GM19193 (cell line): ENCODE results near the gene DLX5.

Experiments
- POLR2A ChIP-seq: IDR thresholded peaks from 4 replicates; pipeline ENCODE4 v1.6.1; 2011; ENCODE audit not compliant: insufficient read depth, insufficient read length; ENCODE audit errors: extremely low read depth

DLX5 gene

DNA sequence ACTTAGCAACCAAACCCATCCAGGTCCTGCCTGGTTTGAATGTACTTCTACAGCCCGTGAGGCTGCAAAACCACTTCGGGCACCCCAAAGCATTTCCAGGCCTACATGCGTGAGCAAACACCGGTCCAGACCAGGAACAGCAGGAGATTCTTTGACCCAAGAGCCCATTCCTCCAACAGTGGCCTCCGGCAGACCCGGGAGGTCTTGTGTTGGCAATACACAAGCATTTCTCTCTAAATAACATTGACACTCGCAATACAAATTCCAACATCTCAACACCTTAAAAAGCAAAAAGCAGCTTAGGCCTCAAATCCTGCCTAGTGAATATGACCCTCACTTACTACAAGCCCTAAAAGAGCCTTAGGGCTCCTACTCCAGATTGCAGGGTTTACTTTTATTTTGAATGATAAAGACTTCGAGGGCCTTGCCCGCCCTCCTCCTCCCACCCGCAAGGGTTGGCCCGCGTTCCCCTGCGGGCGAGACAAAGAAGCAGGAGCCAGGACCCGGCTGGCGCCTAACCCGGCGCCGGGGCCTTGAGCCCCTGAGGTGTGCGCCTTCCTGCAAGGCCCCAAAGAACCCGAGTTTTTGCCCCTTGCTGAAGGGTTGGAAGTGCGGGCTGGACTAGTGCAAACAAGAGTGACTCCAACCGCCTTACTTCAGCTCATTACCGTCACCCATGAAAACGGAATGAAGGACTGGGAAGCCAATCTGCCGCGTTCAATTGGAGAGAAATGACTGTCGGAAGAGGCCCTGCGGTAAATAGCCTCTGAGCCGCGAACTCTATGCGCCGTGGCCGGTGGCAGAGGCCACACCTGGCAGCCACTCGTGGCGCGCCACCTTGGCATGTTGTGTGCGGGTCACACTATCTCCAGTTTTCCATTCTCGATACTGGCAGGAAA lies 22.7 kb downstream of the DLX5 start:
- no peak for TF ChIP-seq POLR2A

DNA sequence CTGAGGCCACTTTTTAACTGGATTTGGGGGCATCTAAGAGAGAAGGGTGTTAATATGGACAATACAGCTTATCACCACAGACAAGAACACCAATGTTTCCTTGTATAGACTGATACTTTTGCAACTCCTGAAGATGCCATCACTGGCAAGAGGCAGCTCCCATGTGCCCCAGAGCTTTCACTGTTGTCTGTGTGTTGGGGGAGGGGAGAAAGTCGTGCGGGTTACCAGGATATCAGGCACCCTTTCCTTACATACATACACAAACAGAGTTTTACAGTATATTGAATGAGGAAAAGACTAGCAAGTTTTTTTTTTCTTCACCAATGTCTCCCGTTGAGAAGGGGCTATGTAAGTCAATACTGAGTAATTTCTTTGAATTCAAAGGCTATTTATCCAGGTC lies 23.4 kb downstream of the DLX5 start:
- TF ChIP-seq POLR2A: no peak

DNA sequence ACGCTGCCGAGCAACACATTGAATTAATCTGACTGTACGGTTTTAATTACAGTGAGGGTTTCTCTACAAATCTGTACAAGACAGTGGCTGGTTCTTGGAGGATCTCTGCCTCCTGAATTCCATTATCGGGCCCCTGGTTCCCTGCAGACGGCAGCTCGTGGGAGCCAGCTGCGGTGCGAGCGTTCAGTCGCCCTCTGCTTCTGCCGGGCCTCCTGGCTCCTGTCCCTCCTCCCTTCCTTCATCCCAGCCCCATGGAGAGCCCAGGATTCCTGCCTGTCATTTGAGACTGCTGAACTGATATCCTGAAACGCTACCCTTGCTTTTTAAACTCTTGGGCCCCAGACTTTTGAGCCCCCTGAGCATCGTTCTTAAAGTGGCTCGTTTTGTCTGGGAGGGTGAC lies 25.9 kb downstream of the DLX5 start:
- TF ChIP-seq POLR2A: no peak

DNA sequence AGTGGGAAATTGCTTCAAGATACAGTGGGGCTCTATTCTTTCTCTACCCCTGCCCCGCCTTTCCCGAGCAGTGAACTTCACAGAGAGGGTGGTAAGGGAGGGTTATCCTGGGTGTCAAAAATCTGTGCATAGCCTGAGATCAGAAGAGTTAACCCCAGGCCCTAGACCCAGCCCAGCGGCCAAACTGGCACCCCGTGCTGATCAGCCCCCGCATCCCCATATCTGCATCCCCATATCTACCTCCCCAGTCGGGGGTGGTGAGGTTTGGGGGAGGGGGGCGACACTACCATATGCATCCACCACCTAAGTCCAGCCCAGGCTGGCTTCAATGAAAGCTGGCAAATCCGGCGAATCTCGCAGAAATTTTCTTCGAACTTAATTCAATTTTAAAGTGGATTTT lies 26.3 kb downstream of the DLX5 start:
- no peak for TF ChIP-seq POLR2A

DNA sequence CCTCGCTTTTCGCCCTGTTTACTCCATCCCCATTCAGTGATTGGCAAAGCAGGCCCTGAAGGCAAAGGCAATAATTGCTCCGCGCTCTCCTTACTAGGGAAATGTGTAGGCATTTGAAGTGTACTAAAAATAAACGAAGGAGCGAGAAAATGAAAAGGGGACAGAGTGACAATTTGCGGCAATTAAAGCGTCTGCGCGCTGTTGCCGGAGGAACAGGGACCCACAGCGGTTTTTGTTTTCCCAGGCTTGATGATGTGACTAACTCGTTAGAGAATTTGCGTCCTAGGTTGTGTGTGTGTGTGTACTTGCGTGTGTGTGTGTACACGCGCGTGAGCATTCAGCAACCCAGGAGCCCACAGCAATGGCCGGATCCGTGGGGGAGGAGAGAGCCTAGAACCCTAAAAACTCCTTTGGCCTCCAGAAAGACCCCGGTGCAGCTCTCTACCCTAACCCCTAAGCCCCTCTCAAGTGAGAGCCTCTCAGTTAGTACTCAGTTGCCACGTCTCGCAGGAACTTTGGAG lies 27.1 kb downstream of the DLX5 start:
- TF ChIP-seq POLR2A: no peak

DNA sequence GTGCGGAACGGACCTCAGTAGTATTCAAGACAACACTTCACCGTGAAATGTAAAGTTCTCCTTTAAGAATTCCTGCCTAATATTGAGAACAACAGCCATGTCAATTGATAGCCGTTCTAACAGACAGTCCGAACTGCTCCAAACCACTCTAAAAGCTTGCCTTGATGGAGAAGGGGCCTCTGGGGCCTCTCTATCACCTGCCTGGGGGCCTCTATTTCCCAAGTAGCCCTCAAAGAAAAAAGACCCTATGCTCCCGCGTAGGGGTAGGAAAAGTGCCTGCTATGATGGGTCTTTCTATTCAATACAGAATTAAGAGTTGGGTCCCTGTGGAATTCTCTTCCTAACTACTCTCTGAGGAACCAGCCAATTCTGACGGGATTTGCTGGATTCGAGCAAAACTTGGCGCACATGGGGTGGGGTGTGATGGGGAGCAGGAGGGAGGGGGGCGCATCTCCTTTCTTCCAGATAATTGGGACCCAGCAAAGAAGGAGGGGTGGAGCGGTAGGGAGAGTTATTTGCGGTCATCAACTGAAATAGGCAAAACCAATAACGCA lies 27.6 kb downstream of the DLX5 start:
- TF ChIP-seq POLR2A: no peak

DNA sequence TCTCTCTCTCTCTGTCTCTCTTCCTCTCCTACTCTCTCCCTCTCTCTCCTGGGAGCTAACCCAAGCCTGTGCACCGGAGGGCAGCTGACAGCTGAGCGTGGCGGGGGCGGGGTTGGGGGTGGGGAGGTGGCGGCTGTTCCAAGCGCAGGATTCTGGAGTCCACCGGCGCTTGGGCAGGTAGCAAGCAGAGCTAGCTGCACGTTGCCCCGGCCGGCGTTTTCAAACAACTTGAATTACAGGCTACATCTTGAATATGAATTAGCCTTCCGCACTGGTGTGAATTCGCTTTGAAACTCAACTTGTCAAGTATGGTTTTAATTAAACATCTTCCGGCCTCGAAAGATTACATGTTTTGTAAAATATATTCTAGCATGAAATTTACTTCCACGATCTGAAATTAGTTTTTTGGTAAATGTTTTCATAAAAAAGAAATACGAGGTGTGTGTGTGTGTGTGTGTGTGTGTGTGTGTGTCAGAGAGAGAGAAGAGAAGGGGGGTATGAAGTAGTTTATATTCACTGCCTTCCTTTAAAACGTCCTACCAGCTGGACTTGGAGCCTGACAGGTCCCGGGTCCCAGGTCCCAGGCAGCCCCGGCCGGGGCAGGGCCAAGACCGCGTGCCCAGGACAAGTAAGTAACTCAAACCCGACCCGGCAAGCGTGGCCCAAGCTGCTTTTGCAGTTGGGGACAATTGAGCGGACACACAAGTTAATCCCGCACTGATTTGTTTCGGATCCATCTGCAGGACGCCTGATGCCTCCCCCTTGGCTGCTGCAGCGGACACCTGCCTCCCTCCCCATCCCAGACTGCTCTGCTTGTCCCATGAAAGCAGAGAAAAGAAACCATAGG lies 28.3 kb downstream of the DLX5 start:
- no peak for TF ChIP-seq POLR2A

DNA sequence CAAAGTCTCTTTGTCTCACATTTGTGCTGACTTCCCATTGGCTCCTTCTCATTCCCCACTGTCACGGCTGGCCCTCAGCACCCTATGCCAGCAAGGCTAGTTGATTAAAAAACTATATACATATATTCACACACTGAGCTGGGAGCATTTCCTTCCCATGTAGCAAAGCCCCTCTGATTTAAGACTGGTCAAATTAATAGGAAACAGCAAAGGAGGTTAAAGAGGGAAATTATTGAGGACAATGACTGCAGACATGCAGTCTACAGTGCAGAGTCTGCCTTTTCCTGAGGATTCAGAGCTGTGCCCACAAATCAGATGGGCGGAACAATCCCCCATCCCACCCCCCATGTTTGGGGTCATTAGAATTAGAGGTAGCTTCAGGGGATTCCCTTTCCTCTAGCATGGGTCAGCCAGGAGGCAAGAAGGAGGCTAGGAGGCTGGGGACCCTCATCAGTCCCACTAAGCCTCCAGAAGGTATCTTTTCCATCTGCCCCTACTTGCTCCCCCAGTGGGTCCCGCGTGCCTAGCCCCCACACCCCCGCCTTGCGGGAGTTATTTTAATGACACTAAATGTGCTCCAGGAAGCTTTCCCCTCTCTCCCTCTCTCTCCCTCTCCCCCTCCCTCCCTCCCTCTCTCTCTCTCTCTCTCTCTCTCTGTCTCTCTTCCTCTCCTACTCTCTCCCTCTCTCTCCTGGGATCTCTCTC lies 29.1 kb downstream of the DLX5 start:
- TF ChIP-seq POLR2A: no peak

DNA sequence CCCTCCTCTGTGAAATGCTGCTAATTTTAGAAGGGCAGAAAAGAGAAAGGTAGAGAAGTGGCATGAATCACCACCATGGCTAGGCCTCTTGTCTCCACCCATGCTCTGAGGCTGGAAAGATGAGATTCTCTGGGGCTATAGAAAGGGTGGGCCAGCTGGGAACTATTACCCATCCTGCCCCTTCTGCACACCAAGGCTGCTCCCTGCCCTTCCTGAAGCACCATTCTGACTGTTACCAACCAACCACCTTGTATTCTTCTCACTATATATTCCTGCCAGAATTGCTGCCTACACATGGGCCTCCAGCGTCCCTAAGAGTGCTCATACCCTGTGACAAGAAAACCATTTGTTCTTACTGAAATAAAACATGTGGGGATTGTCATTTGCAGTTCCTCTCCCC lies 30.7 kb downstream of the DLX5 start:
- TF ChIP-seq POLR2A: no peak

DNA sequence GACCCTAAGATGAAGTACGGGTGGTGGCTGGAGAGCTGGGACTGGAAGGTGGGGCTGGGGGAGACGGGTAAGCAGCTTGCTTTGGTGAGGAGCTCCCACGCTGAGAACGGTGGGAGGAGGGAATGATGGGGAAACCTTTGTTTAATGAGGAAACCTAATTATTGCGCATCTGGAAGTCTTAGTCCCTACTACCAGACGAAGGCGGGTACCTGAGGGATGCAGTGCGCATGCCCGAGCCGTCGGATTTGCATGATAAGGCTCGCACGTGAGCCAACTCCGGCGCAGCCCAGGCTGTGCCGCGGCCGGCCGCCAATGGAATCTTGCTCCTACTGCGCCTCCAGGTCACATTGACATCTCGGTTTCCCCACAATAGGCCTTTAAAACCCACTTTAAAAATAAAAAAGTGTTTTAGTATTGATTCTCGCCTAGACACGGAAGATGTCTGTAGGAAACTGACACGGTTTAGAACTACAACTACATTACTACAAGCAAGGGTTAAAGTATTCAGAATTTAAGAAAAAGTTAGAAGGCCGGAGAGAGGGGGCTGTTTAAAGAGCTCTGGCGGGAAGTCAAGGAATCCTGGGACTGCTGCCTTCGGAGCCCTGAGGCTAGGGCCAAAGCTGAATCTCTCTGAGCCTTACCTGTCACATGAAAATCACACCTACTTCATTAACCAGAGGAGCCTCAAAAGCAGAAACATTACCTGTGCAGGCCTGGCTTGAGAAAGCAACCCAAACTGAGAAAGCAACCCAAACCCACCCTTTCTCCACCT lies 31.4 kb downstream of the DLX5 start:
- no peak for TF ChIP-seq POLR2A

DNA sequence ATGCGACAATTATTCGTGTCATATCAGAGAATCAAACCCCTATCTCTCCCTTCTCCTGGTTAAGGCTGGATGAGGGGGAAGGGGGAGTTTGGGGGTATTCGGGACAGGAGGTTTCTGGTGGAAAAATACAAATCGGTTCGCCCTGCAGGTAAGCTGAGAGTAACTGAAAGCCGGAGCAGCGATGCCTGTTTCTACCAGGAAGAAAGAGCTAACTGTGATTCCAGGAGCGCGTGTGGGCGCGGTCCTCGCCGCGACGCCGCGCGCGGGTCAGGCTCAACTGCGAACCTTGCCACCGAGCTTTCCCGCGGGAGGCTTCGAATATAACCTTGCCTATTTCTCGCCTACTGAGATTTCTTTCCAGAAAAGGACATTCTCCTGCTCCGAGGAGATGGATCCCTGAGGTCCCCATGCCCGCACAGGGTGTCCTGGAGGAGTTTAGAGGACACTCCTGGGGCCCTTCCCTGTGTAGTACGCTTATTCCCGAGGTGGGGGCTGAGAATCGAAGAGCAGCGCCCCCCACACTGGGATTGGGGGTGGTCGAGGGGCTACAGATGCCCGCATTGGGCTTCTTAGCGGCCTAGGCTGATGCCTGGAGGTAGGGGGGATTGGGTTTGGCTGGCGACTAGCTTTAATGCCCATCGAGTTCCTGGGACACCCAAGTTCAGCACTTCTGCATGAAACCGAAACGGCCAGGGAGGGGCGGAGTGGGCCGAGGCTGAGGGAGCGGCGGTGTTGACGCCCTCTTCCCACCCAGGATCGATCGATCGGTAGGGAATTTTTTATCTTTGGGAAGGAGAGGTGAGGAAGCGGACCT lies 32.2 kb downstream of the DLX5 start:
- no peak for TF ChIP-seq POLR2A

DNA sequence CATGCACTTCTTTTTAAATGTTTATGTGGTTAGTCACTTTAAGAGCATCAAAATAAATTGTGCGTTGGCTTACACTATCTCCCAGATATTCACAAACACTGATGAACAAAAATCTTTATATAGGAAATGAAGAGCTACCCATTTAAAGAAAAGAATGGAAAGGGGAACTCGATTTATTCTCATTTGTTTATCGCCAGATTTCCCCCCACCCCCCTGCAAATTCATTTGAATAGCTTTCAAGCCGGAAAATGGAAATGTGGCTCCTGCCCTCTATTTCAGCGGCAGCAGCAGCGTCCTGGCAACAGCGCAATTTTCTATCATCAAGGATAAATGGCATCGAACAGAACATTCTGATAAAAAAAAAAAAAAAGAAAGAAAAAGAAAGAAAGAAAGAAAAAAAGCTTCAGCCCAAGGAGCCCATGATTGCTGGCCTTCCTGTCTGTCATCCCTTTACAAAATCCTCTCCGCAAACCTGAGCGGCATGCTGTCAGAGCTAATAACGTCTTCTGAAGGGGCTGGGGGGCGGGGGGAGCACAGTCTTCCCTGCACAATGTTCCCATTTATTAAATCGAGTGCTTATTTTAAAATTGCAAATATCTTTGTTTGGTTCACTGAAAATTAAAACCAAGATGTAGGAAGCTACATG lies 33.0 kb downstream of the DLX5 start:
- TF ChIP-seq POLR2A: no peak

DNA sequence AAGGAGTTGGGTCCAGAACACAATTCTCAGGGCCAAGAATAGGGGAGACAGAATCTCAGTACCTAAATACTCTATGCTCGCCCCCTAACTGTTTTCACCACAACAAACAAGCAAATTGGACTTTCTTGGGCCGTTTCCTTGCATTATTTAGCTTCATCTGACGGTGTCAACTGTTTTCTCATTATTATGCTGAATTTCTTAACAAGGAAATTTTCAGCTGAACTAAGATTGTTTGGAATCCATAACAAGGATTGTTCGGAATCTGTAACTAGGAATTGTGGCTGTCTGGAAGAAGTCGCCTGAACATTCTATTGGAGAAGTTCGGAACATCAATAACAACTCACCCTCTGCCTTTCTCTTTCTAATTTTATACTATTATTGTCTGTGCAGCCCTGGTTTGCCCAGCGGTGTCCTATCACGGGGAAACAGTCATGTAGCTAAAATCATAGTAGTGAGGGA lies 34.7 kb downstream of the DLX5 start:
- no peak for TF ChIP-seq POLR2A

DNA sequence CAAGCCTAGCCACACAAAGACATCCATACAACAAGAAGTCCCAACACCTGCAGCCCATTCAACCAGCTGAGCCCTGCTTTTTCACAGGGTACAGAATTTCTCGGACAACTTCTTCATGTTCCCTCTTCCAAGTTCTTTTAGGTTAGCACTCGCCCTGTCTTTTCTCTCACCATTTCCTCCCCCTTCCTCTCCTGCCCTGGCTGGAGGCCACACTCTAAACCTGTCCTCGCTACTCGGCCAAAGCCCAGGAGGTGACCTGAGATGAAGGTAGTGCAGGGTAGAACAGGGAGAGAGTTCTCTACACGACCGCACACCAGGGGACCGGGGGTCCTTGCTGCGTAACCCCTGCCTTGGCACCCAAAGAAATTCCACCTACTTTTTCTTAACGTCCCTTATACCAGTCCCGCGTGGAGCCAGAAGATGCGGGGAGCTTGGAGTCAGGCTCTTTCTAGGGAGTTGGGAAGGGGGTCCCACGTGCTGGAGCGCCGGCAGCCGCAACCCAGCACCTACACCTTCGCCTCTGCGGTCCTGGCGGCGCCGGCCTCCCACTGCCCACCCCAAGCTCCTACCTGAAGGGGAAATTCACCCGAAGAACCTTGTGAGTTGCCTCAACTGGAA lies 35.3 kb downstream of the DLX5 start:
- TF ChIP-seq POLR2A: no peak
